RPMI8226 (cell line): ENCODE results near the gene HSD17B3.
"Not testable (repeated sequence)": the region's sequence is repeated elsewhere in the genome, so short reads cannot be mapped to it uniquely, and the experiment has no call there.

ENCODE experiments used
- DNase-seq: peaks from one replicate; pipeline ENCODE4 v3.0.0-alpha.2; 2015

The HSD17B3 gene

GRCh38 chr9:96305171-96305570 lies 3.2 kb upstream of the HSD17B3 start:
- DNase-seq = no peak

DNA sequence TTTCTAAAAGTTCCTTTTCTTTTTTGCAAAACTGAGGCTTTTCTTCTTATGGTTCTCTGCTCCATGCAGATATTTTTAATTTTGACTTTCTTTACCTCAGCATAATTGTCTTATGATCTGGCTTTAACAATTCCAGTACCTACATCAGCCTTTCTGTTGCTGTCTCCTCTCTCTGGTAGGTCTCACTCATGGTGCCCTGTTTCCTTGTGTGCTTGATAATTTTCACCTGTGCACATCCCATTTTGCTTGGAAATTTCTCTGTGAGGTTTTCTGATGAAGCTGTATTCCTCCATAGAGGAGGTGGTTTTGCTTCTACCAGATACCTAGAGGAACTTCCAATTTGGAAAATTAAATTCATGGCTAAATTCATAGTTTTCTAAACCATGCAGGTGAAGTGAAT lies 2.3 kb upstream of the HSD17B3 start:
- no peak for DNase-seq

GRCh38 chr9:96299823-96300222 lies 2.2 kb downstream of the HSD17B3 start:
- no peak for DNase-seq

GRCh38 chr9:96294159-96294545 lies 7.8 kb downstream of the HSD17B3 start:
- no peak for DNase-seq

DNA sequence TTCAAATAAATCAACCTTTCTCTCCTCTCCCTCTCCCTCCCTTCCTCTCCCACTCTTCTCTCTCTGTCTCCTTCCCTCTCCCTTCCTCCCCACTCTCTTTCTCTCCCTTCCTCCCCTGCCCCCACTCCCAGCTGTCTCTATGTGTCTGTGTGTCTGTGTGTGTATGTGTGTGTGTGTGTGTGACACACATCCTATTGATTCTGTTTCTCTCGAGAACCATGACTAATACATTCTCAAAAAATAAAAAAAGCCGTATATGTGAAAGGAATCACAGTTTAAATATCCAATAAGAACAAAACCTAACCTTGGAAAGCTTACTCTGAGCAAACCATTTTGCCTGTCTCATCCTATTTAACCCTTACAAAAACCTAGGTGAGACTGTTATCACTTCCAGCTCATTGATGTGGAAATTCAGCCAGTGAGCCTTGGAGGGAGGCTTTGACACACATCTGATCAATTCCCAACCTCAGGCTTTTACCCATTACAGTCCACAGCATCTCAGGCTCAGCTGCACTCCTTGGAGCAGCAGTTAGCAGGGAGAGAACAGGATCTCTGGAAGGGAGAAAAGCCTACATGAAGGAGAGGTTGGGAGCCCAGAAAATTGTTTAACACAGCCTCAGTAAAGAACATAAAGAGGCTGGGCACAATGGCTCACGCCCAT lies 8.3 kb downstream of the HSD17B3 start:
- no peak for DNase-seq

GRCh38 chr9:96289392-96289791 lies 12.6 kb downstream of the HSD17B3 start:
- no peak for DNase-seq

DNA sequence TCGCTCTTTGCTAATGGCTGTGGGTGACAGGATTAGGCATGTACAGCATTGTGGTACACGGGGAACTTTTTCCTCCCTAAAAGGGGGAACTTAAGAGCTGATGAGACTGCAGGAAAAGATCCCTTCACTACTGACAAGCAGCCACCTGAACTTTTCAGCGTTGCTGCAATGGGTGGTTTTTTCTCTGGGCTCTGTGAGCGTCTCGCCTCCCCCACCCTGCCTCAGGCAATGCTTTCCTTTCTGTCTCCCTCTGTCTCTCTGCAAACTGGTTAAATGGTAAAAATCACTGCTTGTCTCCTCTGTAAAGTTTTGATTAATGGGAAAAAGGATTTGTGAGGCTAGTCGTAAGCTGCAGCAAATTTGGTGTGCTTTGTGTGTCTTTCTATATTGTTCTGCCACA lies 20.3 kb downstream of the HSD17B3 start:
- DNase-seq = no peak

DNA sequence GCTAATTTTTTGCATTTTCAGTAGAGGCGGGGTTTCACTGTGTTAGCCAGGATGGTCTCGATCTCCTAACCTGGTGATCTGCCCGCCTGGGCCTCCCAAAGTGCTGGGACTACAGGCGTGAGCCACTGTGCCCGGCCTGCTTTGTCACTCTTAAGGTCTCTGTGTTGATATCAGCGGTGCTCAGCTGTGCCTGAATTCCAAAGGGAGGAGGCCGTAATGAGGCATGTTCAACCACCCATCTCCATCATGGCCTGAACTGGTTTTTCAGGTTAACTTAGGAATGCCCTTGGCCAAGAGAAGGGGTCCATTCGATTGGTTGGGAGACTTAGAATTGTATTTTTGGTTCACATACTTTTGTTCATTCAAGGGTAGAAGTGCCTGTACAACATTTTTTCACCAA lies 22.0 kb downstream of the HSD17B3 start:
- DNase-seq = no peak

GRCh38 chr9:96274939-96275338 lies 27.0 kb downstream of the HSD17B3 start:
- no peak for DNase-seq

- DNase-seq = no peak
These were observed 31.7 kb downstream of the HSD17B3 start for GRCh38 chr9:96270236-96270744.

GRCh38 chr9:96258967-96259366 lies 43.0 kb downstream of the HSD17B3 start:
- no peak for DNase-seq

GRCh38 chr9:96256800-96257199 lies 45.2 kb downstream of the HSD17B3 start:
- DNase-seq = no peak

- no peak for DNase-seq
These were observed 46.3 kb downstream of the HSD17B3 start for GRCh38 chr9:96255698-96256097.

GRCh38 chr9:96253059-96253696 lies 48.8 kb downstream of the HSD17B3 start:
- DNase-seq = peak; percentile 62

GRCh38 chr9:96251451-96251850 lies 50.5 kb downstream of the HSD17B3 start:
- no peak for DNase-seq

- DNase-seq = no peak
These were observed 52.2 kb downstream of the HSD17B3 start for GRCh38 chr9:96249746-96250145.

- DNase-seq = no peak
These were observed 55.7 kb downstream of the HSD17B3 start for GRCh38 chr9:96246267-96246671.

DNA sequence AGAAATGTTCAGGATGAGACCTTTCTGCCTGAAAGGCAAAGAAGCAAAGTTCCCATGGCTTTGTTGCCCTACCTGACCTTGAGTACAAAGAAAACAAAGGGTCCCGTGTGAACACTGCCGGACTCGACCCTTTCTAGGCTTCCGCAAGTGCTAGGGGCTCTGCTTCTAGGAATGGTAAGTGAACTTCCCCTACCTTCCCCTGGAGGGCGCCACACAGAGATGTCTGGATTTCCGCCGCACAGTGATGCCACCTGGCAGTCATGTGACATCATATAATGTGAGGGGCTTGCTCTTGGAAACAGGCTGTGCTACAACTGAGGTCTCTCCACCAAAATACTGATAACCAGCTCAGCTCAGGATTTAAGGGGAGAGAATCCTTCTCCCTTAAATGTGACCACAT lies 56.6 kb downstream of the HSD17B3 start:
- no peak for DNase-seq

DNA sequence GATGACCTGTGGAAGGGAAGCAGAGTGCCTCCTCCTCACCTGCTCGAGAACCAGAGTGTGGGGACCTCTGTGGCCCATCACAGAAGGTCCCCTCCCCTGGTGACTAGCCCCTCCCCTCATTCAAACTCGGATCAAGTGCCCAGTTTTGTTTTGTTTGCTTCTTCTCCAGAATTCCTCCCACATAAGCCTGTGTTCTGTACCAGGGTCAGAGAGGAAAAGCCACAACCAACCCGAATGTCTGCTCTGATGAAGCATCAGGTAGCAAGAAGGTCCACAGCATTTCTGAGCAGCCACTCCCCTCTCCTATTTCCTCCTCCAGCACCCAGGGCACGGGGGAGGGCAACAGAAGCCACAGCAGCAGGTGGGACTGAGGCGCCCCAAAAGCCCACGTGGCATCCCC lies 58.2 kb downstream of the HSD17B3 start:
- DNase-seq = no peak

DNA sequence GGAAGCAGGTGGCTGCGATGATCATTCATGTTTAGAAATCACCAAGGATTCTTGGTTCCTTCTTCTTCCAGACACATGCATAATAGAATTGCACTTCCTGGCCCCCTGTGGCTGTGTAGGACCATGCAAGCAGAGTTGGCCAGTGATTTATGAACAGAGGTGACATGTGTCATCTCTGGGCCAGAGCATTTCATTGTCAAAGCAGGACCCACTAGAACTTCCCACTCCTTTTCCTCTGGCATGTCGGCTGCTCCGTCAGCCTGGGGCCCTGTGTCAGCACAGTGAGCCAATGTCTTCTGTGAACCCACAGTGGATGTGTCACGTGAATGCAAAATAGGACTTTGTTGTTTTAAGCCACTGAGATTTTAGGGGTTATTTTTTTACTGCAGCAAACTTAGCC lies 59.2 kb downstream of the HSD17B3 start:
- no peak for DNase-seq

- DNase-seq = peak; percentile 6
These were observed 60.6 kb downstream of the HSD17B3 start for GRCh38 chr9:96241391-96241809.

DNA sequence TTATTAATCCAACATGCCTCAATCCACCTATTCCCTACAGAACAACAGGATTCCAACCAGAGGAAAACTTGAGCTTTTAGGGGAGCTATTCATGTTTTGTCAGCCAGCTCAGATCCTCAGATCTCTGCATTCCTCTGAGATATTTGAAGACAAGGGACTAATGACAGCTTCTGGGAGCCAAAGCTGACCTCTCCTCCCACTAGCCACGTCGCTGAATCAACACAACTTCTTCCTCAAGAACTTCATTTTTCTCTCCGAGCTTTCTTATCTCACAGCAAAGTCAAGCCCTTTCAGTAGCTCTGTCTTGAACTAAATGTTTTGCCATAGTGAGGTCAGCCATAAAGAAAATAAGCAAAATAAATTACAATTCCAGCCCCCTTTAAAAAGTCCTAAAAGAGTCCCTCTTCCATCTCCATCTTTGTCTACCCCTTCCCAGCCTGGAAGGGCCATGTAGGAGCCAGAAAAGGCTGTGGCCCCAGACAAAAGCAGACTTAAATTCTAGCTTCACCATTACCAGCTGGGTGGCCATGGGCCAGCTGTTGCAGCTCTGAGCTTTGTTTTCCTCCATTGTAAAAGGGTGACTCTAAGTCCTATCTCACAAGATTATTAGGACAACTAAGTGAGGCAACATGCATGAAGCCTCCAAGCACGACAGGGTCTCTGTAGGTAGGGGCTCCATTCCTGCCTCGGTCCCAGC lies 65.0 kb downstream of the HSD17B3 start:
- no peak for DNase-seq

GRCh38 chr9:96236337-96236736 lies 65.6 kb downstream of the HSD17B3 start:
- not testable (repeated sequence) for DNase-seq
